GM19463 (cell line): Measurements from ENCODE around the gene CPM.

Experiments used
- ATAC-seq: cut with Tn5 transposase; IDR thresholded peaks from one replicate; pipeline ENCODE4 v1.9.1; 2021; ENCODE audit warnings: mild to moderate bottlenecking, moderate library complexity; ENCODE audit not compliant: unreplicated experiment

Gene CPM

DNA sequence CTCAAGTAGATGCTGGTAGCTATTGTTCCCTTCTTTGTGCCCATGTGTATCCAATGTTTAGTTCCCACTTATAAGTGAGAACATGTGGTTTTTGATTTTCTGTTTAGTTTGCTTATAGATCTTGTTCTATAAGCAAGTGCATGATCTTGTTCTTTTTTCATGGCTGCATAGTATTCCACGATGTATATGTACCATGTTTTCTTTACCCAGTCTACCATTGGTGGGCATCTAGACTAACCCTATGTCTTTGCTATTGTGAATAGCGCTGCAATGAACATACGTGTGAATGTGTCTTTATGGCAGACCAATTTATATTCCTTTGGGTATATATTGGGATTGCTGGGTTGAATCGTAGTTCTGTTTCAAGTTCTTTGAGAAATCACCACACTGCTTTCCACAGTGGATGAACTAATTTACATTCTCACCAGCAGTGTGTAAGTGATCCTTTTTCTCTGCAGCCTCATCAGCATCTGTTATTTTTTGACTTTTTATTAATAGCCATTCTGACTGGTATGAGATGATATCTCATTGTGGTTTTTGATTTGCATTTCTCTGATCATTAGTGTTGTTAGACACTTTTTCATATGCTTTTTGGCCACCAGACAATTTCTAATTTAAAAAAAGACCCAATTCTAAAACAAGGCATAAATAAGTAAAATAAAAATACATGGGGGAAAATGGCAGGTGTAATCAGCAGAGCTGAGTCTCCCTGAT, 50.6 kb downstream of the CPM start:
- ATAC-seq: no peak

DNA sequence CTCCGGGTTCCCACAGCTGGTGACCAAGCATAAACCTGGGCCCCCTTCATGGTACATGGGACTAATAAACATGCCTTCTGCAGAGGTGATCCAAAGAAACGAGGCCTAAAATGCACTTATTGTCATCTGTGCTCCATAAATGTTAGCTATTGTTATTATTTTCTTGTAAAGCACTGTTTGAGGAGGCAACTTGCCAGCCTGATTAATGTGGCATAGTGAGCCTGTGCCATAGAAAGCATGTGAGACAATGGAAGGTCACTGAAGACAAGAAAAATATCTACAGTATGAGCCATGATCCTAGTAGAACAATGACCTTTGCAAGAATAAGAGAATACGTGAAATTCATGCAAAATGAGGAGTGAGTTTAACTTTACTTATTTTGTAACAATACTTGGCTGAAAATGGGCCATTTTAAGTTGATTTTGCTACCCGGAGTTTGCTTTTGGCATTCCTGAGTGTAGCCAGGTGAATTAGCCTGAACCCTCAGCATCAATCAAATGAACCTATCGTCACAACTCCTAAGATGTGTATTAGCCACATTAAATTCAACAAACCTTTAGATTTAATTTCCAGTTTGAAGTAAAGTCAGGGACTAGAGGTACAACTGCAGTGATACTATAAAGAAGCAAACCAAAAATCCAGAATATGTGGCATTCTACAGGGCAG, 52.2 kb downstream of the CPM start:
- no peak for ATAC-seq

DNA sequence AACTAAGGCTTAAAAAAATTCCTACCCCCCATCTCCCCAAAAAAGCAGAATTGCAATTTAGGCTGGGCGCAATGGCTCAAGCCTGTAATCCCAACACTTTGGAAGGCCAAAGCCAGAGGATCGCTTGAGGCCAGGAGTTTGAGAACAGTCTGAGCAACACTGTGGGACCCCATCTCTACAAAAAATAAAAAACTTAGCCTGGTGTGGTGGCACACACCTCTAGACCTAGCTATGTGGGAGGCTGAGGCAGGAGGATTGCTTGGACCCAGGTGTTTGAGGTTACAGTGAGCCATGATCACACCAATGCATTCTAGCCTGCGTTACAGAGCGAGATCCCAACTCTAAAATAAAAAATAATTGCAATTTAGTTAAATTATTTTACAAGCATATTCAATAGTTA, 54.1 kb downstream of the CPM start:
- ATAC-seq: no peak

DNA sequence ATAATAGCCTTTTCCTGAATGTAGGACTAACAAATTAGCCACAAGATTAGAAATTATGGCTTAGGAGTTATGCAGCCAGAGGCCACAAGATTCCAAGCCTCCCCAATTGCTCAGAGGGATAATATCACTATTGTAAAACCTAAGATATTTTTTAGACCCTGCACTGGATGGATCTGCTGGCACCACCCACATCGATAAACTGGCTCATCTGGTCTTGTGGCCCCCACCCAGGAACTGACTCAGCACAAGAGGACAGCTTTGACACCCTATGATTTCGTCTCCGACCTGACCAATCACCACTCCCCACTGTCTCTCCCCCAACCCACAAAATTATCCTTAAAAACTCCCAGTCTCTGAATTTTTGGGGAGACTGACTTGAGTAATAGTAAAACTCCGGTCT, 54.7 kb downstream of the CPM start:
- no peak for ATAC-seq

DNA sequence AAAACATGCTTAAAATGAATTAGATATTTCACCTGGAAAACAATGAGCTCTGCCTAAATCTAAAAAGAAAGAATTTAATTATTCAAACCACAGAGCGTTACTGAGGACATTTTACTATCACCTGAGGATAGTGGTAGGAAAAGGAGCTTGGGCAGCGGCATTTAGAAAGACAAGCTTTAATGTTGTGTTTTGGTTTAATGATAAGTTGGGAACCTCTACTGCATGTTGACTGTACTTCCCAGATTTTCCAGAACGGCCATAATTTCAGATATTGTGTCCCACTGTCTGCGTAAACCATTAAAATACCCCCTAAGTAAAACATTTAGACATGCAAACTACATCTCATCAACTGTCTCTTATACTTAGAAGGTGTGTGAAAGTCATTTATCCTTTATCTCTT, 55.4 kb downstream of the CPM start:
- ATAC-seq: no peak

DNA sequence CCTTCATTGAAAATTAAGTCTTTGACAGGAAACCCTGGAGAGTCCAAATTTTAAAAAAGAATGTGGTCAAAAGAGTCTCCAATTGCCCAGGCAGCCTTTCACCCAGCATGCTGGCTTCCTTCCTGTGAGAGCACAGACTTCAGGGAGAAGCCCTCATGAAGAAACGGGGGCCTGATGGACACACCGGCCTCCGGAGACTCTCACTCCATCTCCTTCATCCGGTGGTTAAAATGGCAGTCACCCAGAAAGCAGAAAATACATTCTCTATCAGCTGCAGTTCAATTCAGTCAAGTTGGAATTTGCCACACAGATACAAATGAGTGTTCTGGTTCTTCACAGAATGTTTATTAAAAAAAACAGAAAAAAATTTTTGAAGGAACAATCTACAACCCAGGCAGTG, 56.5 kb downstream of the CPM start:
- no peak for ATAC-seq

DNA sequence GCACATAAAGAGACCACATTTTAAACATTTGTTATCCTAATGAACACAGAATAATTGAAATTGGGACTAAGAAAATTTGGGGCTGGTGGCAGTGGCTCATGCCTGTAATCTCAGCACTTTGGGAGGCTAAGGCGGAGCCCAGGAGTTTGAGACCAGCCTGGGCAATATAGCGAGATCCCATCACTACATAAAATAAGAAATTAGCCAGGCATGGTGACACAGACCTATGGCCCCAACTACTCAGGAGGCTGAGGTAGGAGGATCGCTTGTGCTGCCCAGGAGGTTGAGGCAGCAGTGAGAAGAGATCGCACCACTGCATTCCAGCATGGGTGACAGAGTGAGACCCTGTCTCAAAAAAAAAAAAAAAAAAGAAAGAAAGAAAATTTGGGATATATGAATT, 59.7 kb downstream of the CPM start:
- ATAC-seq: no peak

DNA sequence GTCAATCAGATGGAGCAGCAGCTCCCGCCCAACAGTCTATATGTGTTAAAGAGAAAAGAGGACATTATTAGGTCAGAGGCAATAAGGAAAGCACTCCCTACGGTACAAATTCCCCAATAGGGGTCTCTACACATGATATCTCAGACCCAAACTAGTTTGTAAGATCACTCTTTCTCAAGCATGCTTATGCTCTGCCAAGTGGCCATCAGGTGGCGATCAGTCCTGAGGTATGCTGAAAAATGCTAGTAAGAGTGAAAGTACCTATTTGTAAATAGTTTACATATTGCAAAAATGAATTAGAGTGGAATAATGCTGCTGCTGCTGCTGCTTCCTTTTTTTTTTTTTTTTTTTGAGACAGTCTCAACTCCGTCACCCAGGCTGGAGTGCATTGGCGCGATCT, 61.0 kb downstream of the CPM start:
- no peak for ATAC-seq

DNA sequence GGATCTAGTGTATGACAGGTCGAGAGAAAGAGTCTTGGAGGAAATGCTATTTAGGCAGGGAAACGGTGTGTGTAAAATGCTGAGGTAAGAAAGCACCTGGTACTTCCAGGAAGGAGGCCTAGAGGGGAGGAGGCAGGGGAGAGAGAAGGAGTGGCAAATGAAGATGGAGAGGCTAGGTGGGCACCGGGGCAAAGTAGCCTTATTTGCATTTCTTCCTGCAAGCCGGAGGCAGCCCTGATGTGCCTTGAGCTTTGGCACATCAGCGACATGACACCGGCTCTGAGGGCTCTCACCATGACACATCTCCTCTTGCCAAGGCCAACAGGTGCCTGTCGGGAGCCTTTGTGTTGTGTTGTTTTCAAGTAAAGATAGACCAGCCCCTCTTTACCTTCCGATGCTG, 61.6 kb downstream of the CPM start:
- ATAC-seq: no peak

GRCh38 chr12:68870443-68870842, 62.5 kb downstream of the CPM start:
- no peak for ATAC-seq

DNA sequence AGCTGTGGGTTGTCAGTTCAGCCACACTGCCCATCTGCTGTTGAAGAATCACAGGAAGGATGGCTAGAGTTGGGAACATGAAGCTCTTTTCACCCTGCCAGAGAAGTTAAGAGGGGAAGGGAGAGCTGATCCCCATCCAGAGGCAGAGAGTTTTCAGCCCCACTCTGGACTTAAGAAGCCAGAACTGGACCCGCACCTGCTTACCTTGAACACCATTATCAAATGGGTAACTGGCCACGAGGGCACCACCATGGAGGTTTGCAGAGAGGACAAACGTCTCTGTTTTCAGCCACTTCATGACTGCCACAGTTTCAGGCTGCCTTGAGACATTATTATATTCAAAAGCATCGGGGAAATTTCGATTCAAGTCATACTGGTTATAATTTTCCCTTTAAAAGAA, 63.0 kb downstream of the CPM start:
- no peak for ATAC-seq

- ATAC-seq: no peak
These were observed 64.8 kb downstream of the CPM start for GRCh38 chr12:68868043-68868790.

- no peak for ATAC-seq
These were observed 65.4 kb downstream of the CPM start for GRCh38 chr12:68867606-68868005.

DNA sequence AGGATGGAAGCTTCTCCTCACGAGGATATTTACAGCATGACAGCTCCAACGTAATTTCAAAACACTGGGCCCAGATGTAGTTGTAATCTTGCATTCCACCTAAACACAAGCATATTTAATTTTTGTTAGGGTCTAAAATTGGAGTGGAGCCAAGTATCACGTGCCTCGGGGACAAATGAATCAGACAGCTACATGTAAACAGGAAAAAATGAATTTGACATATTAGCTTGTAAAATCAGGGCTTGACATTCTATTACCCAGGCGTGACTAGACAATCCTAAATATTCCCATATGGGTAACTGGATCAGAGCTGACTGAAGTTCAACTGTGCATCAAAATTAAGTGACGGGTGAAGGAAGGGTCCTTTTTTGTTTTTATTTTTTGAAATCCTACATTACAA, 66.0 kb downstream of the CPM start:
- no peak for ATAC-seq

DNA sequence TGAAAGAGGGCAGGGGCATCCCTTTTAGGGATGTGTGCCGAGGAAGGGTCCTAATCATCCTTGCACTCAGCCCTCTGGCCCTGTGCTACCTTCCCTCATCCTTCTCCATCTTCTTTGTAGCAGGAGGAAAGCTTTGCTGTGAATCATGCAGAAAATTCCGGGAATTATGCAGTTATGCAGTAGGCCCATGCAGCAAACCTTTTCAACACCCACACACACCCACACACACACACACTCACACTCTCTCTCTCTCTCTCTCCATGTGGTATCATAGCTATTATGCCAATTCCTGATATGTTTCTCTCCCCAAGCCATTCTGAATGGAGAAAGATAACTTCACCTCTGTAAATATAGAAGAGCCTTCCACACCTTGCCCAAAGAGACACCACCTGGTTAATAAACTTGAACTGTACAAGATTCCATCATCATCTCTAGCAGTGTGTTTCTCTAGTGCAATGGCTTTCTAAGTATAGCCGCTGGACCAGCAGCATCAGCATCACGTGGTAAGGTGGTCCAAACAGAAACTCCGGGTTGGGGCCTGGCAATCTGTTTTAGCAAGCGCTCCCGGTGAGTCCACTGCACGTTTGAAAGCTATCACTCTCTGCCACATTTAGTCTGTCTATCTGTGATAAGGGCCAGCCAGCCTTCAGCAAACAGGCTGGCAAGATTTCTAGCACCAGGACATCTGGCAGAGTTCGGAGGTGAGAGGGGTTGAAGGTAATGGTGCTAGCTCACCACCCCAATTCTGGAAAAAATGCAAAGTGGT, 67.4 kb downstream of the CPM start:
- no peak for ATAC-seq

DNA sequence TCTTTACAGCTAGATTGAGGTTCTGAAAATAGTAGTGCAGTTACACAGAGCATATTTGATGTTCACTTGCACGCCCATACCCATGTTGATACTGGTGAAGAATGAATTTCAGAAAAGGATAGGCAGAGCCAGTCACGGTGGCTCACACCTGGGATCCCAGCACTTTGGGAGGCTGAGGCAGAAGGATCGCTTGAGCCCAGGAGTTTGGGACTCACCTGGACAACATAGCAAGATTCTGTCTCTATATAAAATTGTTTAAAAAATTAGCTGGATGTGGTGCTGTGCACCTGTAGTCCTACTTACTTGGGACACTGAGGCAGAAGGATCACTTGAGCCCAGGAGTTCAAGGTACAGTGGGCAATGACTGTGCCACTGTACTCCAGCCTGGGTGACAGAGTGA, 68.4 kb downstream of the CPM start:
- ATAC-seq: no peak

- ATAC-seq: peak; percentile 70
These were observed 69.0 kb downstream of the CPM start for GRCh38 chr12:68863886-68864454.

DNA sequence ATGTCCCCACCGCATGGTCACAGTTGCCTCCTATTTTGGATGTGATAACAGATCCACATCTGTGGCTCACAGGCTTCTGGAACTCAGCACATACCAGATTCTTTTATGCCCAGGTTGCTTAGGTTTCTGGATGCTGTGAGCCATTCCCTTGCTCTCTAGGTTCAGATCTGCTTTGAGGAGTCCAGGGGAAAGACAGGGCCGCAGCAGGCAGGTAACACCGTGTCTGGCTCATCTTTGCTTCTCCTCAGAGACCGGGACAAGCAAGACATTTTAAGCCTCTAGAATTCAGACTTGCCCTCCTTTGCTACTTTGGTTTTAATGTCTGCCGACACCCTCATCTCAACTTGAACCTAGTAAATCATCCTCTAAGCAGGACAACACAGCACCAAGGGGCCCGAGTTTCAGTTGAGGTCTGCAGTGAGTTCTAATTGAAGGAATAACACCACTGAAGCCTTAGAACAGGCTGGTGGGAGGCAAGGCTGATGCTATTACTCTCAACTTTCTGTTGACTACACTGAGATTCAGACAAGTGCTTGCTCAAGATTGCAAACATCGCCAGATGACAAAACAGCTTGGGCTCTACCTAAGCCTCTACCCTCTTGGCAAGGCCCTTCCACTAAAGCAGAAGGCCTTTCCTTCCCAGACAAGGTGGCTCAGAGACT, 69.7 kb downstream of the CPM start:
- no peak for ATAC-seq

DNA sequence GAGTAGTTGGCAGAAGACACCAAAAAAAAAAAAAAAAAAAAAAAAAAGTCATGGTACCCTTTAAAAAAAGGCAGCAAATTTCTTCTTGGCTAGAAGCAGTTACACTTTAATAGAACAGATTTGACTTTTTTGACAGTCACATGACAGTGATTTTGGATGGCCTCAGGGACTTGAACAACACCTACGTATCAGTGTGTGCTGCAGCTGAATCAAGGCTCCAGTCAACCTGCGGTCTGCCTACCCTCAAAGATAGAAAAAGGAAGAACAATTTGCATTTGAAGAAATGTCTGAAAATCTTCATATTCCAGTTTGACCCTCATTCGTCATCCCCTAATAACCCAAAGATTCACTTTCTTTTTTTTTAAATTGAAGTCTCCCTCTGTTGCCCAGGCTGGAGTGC, 71.1 kb downstream of the CPM start:
- ATAC-seq: peak; percentile 46

DNA sequence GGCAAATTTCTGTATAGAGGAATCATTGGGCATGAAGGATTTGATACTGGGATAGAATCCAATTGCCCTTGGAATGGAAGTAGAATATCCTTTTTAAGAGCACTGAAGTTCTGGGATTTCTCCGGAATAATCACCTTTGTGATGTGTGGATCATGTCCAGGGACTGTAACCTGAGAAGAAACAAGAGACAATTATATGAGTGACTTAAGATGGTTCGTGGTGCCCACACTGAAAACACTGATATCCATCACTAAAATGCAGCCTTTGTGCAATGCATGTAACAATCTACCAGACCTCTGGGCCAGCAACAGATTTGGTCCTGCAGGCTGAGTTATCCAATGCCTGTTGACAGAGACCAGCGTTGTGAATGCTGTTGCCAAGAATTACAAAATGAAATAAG, 76.5 kb downstream of the CPM start:
- ATAC-seq: no peak

GRCh38 chr12:68855771-68856170, 77.2 kb downstream of the CPM start:
- no peak for ATAC-seq
